ENCODE measurements around the gene MINPP1.
"Not testable (repeated sequence)": the region's sequence is repeated elsewhere in the genome, so short reads cannot be mapped to it uniquely, and the experiment has no call there.

Gene MINPP1, protein sequence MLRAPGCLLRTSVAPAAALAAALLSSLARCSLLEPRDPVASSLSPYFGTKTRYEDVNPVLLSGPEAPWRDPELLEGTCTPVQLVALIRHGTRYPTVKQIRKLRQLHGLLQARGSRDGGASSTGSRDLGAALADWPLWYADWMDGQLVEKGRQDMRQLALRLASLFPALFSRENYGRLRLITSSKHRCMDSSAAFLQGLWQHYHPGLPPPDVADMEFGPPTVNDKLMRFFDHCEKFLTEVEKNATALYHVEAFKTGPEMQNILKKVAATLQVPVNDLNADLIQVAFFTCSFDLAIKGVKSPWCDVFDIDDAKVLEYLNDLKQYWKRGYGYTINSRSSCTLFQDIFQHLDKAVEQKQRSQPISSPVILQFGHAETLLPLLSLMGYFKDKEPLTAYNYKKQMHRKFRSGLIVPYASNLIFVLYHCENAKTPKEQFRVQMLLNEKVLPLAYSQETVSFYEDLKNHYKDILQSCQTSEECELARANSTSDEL

DNA sequence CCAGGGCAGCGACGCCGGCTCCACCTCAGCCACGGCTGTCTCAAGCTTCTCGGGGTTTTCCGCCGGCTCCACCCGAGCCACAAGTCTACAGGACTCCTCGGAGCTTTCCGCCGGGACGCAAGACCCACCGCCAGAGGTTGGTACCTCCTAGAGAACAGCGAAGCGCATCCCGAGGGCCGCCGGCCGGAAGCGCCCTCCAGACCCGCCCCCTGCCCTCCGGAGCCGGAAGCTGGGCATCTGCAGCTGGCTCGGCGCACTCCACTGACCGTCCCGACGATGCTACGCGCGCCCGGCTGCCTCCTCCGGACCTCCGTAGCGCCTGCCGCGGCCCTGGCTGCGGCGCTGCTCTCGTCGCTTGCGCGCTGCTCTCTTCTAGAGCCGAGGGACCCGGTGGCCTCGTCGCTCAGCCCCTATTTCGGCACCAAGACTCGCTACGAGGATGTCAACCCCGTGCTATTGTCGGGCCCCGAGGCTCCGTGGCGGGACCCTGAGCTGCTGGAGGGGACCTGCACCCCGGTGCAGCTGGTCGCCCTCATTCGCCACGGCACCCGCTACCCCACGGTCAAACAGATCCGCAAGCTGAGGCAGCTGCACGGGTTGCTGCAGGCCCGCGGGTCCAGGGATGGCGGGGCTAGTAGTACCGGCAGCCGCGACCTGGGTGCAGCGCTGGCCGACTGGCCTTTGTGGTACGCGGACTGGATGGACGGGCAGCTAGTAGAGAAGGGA is at the start of gene MINPP1:
Gene MINPP1 (plus strand): TSS at position 254 of the 726 bp plus-strand sequence. CDS start 23 bp downstream, at position 277.
- DNase-seq (ENCODE audit: low spot score) = peak; percentile 96

DNA sequence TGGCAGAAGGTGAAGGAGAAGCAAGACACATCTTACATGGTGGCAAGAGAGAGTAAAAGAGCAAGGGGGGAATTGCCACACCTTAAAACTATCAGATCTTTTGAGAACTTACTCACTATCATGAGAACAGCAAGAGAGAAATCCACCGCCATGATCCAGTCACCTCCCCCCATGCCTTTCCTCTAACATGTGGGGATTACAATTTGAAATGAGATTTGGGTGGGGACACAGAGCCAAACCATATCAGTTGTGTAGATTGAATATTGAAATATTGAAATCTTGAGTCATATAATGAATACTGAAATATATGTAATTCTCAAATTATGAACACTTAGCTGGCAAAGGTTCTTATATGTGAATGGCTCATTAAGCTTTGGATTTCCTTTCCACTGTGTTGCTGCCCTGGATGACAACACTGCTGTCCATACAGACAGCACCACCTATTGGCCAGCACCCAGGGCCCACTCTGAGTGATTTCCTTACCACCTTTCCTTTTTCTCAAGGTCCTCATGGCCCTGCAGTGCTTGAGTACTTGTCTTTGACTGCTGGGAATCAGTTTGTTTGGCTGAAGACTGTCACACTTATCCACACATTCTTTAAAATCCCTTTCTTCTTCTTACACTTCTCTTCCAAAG is 48.0 kb upstream of the MINPP1 start:
- not testable (repeated sequence) for DNase-seq (ENCODE audit: low spot score)

DNA sequence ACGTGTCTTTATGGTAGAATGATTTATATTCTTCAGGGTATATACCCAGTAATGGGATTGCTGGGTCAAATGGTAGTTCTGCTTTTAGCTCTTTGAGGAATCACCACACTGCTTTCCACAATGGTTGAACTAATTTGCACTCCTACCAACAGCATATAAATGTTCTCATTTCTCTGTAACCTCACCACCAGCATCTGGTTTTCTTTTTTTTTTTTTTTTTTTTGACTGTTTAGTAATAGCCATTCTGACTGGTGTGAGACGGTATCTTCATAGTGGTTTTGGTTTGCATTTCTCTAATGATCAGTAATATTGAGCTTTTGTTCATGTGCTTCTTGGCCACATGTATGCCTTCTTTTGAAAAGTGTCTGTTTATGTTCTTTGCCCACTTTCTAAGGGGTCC is 42.9 kb upstream of the MINPP1 start:
- DNase-seq (ENCODE audit: low spot score) = not testable (repeated sequence)

DNA sequence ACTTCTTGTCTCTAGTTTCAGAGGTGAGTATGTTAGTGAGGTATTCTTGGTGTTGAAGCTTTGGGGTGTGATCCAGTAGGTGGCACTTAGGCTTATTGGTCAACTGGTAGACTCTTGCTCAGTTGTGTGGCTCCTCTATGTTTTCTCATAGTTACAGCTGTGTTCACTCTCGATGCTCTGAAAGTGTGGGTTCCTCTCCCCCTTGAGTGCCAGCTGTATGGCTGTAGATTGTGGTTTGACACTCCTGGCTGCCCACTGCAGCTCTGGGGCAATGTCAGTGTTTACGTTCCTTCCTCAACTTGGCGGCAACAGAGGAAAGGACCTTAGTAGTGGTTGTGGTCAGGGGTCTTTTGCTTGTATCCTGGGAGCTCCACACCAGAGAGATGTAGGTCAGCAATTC is 37.8 kb upstream of the MINPP1 start:
- DNase-seq (ENCODE audit: low spot score) = not testable (repeated sequence)

DNA sequence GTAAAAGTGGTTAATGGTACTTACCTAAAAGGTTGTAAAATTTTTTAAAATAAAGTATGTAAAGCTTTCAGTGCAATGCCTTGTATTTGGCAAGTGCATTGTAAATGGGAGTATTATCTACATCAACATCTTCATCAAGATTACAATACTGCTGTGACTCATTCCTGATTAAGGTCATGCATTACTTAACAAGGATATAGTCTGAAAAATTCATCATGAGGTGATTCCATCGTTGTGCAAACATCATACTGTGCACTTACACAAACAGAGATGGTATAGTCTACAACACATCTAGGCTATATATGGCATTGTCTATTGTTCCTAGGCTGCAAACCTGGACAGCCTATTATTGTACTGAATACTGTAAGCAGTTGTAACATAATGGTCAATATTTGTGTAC is 16.0 kb upstream of the MINPP1 start:
- not testable (repeated sequence) for DNase-seq (ENCODE audit: low spot score)

DNA sequence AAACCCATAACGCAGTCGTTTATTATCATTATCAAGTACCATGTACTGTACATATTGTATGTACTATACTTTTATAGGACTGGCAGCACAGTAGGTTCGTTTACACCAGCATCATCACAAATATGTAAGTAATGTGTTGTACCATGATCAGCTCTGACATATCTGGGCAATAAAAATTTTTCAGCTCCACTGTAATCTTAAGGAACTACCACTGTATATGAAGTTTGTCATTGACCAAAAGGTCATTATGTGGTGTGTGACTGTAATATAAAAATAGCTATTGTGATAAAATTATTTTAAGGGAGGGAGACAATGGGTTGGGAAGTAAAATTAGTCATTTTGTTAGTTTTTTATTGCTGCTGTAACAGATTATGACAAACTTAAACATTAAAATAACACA is 14.4 kb upstream of the MINPP1 start:
- not testable (repeated sequence) for DNase-seq (ENCODE audit: low spot score)

DNA sequence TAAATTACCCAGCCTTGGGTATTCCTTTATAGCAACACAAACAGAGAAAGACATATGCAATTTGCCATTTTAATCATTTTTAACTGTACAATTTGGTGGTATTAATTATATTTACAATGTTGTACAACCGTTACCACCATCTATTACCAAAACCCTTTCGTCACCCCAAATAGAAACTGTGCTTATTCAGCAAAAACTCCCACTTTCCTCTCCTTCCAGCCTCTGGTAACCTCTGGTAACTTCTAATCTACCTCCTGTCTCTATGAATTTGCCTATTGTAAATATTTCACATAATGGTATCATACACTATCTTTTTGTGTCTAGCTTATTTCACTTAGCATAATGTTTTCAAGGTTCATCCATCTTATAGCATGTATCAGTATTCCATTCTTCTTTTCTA is 12.2 kb upstream of the MINPP1 start:
- not testable (repeated sequence) for DNase-seq (ENCODE audit: low spot score)

DNA sequence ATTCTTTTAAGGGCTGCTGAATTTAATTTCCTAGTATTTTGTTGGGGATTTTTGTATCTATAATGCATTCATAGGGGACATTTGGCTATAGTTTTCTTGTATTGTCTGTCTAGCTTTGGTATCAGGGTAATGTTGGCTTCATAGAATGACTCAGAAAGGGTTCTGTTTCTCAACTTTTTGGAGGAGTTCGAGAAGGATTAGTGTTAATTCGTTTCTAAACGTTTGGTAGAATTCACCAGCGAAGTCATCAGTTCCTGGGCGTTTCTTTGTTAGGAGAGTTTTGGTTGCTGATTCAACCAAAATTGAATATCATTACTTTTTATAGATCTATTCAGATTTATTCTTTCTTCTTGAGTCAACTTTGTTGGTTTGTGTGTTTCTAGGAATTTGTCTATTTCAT is 9.2 kb upstream of the MINPP1 start:
- not testable (repeated sequence) for DNase-seq (ENCODE audit: low spot score)

DNA sequence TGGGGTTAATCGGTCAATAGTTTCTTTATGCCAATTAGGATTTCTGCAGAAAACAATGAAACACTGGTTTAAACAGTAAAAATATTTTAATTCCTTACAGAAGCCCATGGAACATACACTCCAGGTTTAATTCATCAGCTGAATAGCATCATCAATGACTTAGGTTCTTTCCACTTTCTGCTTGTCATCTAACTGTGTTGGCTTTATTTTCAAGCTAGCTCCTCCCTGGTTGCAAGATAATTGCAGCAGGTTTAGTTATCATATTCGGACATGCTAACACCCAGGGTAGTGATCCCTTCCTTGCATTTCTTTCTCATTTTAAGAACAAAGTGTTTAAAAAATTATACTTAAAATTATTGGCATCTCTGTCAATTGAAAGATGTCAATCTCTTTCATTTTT is 7.3 kb upstream of the MINPP1 start:
- not testable (repeated sequence) for DNase-seq (ENCODE audit: low spot score)

DNA sequence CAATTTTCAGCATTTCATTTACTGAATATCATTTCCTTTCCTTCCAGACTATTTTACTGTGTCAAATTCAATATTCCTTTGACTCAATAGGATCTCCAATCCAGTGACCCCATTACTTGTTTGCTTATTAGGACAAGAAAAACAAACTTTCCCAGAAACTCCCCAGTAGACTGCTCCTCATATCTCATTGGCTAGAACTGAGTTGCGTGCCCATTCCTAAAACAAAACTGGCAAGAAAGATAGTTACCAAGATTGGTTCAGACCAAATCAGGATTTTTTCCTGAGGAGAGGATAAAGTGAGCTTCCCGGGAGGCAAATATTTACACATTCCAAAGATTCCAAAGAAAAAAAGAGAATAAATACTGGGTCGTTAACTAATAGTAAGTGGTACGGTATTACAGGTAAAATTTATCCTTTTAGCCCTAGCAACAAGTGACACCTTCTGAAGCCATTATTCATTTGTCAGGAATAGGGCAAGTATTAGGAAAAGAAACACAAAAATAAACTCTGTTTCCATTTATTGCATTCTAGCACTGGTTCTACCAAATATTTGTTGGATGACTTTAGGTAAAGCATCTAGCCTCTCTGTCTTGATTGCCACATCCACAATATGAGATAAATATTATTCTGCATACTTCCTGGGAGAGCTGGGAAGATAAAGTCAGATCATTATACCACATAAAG is 6.4 kb upstream of the MINPP1 start:
- DNase-seq (ENCODE audit: low spot score) = not testable (repeated sequence)

DNA sequence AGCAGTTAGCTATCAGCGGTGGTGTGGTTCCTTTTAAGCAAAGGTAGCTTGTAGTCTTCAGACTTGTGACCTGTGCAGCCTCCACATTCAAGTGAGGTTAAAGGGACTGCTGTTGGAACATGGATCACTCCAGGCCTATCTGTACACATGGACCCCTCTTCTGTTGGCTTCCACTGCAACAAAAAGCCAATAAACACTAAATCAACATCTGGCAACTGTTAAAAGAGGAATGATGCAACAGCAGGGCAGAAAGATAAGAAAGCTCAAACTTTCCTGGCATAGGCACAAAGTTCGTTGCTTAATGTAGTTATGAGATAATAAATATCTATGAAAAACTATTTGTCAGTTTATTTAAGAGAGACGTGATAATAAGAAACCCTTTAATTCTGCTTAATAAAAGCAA is 4.0 kb upstream of the MINPP1 start:
- DNase-seq (ENCODE audit: low spot score) = no peak

DNA sequence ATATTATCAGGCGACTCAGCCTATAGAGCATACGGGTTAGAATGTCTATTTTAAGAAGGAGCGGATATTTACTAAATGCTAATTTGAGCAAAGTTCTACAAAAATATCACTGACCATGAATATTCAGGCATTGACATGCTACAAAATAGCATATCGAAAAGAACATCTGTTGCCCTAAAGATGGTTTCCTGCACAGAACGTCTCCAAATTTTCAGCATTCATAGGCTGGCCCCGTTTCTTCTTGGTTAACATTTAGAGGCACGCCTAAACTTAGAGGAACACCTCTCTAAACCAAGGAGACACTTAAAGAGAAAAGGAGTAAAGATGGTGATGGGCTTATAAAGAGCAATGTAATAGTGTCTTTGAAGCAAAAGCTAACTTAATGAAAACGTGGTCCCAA is 1.3 kb upstream of the MINPP1 start:
- no peak for DNase-seq (ENCODE audit: low spot score)

DNA sequence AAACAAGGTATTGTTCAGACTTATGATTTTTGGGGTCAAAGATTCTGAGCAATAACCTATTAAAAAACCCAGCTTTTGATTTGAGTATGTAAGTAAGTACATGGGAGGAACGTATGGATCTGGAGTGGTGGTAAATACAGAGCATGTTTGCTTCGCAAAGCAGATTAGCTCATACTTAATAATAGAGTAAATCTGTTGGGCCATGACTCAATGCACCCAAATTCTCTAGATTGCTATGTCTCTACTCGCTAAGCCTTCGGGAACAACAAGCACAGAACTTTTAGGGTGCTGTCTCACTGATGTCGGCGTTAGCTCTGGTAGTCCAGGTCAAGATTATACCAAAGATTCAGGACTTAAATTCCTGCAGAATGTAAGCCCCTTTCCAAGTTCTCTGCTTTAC is 807 bp upstream of the MINPP1 start:
- peak; percentile 28 for DNase-seq (ENCODE audit: low spot score)

DNA sequence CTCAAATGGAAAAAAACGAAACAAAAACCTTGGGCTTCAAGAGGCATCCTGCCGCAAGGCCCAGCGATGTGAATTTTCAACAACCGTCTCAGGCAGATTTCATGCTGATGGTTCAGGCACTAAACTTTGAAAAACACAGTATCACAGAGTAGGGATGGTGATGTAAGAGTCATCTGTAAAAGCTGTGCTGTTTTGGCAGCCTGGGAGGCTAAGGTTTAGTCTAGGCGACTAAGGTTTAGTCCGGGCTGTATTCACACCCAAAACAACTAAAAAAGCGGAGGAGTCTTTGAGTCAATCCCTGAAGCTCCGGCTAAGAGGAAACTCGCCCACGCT is 420 bp upstream of the MINPP1 start:
- no peak for DNase-seq (ENCODE audit: low spot score)

DNA sequence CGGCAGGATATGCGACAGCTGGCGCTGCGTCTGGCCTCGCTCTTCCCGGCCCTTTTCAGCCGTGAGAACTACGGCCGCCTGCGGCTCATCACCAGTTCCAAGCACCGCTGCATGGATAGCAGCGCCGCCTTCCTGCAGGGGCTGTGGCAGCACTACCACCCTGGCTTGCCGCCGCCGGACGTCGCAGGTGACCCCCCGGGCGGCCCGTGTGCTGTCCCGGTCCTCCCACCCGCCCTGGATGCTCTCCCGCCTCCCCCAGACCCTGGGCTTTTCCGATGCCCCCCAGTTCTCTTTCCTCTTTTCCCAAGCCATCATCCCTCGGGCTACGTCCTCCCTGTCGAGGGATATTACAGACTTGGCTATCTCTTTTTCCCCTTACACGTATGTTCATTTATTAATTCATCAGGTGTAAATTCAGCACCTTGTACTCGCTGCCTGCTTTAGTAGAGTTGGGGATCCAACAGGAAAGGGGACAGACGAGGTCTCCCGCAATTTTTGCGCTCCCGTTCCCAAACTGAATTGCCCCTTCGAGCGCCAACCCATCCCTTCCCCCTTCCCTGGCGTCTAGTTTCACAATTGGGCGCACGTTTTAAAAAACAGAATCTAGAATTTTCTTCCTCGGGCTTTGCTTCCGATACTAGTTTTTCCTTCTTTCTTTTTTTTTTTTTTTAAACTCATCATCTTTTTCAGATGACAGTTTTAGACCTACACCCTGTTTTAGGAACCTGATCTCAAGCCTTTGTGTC is 846 bp downstream of the MINPP1 start:
- peak; percentile 84 for DNase-seq (ENCODE audit: low spot score)

DNA sequence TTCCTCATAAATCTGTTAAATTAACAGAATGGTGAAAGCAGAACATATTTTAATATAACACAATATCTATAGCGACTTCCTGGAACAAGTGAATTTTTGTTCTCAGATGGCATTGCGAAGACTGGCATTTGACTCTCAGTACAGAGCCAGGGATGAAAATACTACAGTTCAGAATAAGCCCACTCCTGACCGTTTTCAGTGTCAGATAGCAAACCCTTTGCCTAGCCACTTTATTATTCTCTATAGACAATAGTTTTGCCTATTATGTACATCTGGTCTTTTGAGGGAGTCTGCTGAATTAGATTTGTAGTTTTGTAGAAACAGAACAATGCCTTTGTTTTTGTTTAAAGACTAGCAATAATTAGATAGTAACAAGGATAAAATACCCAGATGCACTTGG is 2.3 kb downstream of the MINPP1 start:
- DNase-seq (ENCODE audit: low spot score) = no peak

DNA sequence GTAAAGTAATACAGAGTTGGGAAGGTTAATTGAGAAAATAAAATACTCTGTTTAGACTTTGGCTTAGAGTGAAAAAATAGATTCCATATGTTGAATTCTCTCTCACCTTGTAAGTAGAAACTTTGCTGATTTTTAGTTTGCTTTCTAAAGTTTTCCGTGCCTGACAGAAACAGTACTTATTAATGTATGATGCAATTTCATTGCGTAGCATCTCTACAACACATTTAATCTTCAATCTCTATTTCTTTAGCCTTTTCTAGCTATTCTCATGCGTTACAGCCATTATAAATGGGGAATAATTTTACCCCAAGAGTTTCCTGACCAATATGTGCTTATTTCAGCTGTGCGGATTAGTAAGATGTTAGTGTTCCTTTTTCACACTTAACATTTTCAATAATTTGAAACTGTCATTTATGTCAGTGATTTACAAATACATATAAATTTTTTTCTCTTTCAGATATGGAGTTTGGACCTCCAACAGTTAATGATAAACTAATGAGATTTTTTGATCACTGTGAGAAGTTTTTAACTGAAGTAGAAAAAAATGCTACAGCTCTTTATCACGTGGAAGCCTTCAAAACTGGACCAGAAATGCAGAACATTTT is 3.3 kb downstream of the MINPP1 start:
- DNase-seq (ENCODE audit: low spot score) = no peak

DNA sequence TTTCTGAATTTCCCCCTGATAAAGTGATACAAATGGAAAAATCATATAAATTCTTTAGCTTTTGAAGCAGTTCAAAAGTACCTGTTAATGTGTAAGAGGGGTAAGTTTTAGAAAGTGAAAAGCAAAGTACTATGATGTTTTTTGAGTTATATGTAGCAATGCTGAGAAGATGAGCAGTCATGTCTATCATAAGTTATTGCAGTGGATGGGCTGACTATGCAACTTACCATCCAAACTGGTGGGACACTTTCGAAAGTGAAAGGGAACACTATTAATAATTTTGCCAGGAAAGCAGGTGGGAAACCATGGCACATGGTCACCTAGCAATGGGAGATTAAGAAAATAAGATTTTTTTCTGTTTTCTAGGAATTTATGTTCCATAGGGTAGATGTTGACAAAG is 4.1 kb downstream of the MINPP1 start:
- DNase-seq (ENCODE audit: low spot score) = no peak

DNA sequence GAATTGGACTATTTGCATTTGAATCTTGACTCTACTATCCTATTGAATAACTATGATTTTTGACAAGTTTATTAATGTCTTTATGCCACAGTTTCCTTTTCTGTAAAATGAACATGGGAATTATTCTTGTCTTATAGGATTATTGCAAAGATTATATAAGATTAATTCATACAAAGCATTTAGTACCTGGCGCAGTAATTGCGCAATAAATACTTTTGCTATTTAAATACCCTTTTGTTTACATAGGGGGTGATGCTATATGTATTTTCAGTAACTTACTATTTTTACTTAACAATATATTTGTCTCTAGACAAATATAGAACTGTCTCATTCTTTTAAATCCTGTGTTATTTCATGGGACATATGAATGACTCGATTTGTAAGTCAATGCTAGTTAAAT is 5.3 kb downstream of the MINPP1 start:
- DNase-seq (ENCODE audit: low spot score) = no peak

DNA sequence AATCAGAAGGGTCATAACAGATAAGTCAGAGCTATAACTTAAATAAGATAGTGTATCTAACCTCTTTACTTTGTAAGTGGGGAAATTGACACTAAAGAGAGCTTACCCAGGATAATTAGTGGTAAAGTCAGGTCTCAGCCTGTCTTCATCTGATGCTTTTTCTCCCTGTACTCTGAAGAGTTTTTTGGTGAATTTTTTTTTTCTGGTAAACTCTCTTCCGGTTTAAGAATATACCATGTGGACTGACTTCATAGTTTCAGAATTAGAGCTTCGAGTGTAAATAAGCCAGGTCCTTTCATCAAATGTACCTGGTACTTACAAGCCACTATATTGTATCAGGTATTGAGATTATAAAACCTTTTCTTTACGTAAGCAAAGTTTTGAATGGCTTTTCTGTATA is 6.8 kb downstream of the MINPP1 start:
- no peak for DNase-seq (ENCODE audit: low spot score)

DNA sequence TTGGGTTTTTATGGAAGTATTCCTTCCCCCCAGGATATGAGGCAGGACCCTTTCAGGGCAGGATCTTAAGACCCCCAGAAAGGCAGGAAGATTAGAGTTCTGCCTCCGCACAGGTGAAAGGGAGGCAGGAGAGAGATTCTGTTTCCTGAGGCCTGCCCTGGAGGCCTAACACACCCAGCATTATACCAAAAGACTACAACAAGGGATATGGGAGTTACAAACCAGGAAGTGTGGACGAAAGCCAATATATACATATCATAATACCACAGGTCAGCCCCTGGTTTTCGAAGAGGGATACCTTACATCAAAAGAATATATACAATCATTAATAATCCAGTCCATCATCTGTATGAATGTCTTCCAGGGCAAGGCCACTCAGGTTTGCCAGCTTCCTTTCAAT is 14.2 kb downstream of the MINPP1 start:
- no peak for DNase-seq (ENCODE audit: low spot score)

Measured in GM03348 (cell line).